GM12878 (cell line): ENCODE measurements around the gene DDX39B. TPM values are rescaled to one million over a fixed set of nuclear protein-coding genes. Genes with fewer than 3 reads are reported as not detected.

Source experiments
- ATF7 ChIP-seq: fragments of 450-650 bp; IDR thresholded peaks from 2 replicates; pipeline ENCODE4 v1.6.1; 2016; ENCODE audit warnings: low read depth, mild to moderate bottlenecking
- CBFB ChIP-seq: IDR thresholded peaks from 2 replicates; pipeline ENCODE4 v1.6.1; 2016; ENCODE audit warnings: antibody characterized with exemption, low read depth
- EED ChIP-seq: sonication (generic); IDR thresholded peaks from 2 replicates; pipeline ENCODE4 v1.6.1; 2016; ENCODE audit warnings: antibody characterized with exemption, low read depth
- ETV6 ChIP-seq, 2 experiments: fragments of 450-650 bp in 1 of 2; IDR thresholded peaks in 1 of 2; conservative IDR thresholded peaks in 1 of 2; 2 replicates each; pipeline ENCODE4 v1.6.1; 2014; ENCODE audit warnings: antibody characterized with exemption in 1 of 2, borderline replicate concordance in 1 of 2, low read depth in 1 of 2, mild to moderate bottlenecking in 1 of 2, moderate library complexity in 1 of 2
- FOS ChIP-seq: IDR thresholded peaks from 3 replicates; pipeline ENCODE4 v1.6.1; 2011; ENCODE audit warnings: borderline replicate concordance; ENCODE audit not compliant: insufficient read length; ENCODE audit errors: extremely low read depth
- IKZF1 ChIP-seq: fragments of 450-650 bp; conservative IDR thresholded peaks from 2 replicates; pipeline ENCODE4 v1.6.1; 2017; ENCODE audit warnings: antibody characterized with exemption, mild to moderate bottlenecking
- IRF4 ChIP-seq: IDR thresholded peaks from 2 replicates; pipeline ENCODE4 v1.6.1; 2011; ENCODE audit warnings: low read depth, low read length
- MTA2 ChIP-seq: fragments of 450-650 bp; IDR thresholded peaks from 2 replicates; pipeline ENCODE4 v1.6.1; 2016; ENCODE audit warnings: low read depth, mild to moderate bottlenecking, moderate library complexity
- NBN ChIP-seq: fragments of 450-650 bp; IDR thresholded peaks from 2 replicates; pipeline ENCODE4 v1.6.1; 2016
- PAX8 ChIP-seq: fragments of 450-650 bp; IDR thresholded peaks from 2 replicates; pipeline ENCODE4 v1.6.1; 2017; ENCODE audit warnings: mild to moderate bottlenecking, moderate library complexity
- SMAD5 ChIP-seq: IDR thresholded peaks from 2 replicates; pipeline ENCODE4 v1.6.1; 2016; ENCODE audit warnings: antibody characterized with exemption, low read depth
- SMARCA5 ChIP-seq: fragments of 450-650 bp; IDR thresholded peaks from 2 replicates; pipeline ENCODE4 v1.6.1; 2017; ENCODE audit warnings: mild to moderate bottlenecking
- polyA plus RNA-seq, 11 experiments: library from polyadenylated mRNA; depleted of rRNA in 4 of 11; unstranded in 6 of 11; stranded (reverse) in 5 of 11; fragments of >200 nt; fragmentation: Nextera tagmentation in 4 of 11; fragmentation: Illumina TruSeq in 1 of 11; extraction: Ambion mirVana in 4 of 11; extraction: Trizol in 1 of 11; gene quantifications; 1 replicate in 1 of 11; 2 replicates in 10 of 11; pipeline versions ENCODE4 v1.2.1 to v1.2.3, GENCODE V29; 2011 to 2016; ENCODE audit warnings: inconsistent platforms in 2 of 11, missing spikeins in 2 of 11, low read depth in 1 of 11
- total RNA-seq, 4 experiments: library from RNA; depleted of rRNA in 3 of 4; stranded (reverse); fragments of >200 nt in 3 of 4; fragmentation: Illumina TruSeq in 1 of 4; extraction: Trizol in 1 of 4; gene quantifications; 2 replicates each; pipeline versions ENCODE4 v1.2.1 to v1.2.3, GENCODE V29; 2013 to 2021
- TF ChIP-seq, protein P1 (sequence below): fragments of 450-650 bp; IDR thresholded peaks from 2 replicates; pipeline ENCODE4 v1.6.1; 2017; ENCODE audit warnings: mild to moderate bottlenecking, moderate library complexity
- TF ChIP-seq, protein P2 (sequence below): fragments of 450-650 bp; formaldehyde crosslinking; IDR thresholded peaks from 2 replicates; pipeline ENCODE4 v1.4.0; 2020; ENCODE audit warnings: mild to moderate bottlenecking, moderate library complexity
- TF ChIP-seq, protein P3 (sequence below): fragments of 450-650 bp; IDR thresholded peaks from 2 replicates; pipeline ENCODE4 v1.6.1; 2016; ENCODE audit warnings: mild to moderate bottlenecking
- TF ChIP-seq, protein P4 (sequence below): fragments of 450-650 bp; IDR thresholded peaks from 2 replicates; pipeline ENCODE4 v1.6.1; 2017; ENCODE audit warnings: mild to moderate bottlenecking, moderate library complexity

DDX39B gene
- total and polyA plus RNA-seq, 10 of the 15 experiments (the other 5 are each of a cell fraction or from before 2014, with no cell fraction given), result 271 to 661 (median 330) TPM

DNA sequence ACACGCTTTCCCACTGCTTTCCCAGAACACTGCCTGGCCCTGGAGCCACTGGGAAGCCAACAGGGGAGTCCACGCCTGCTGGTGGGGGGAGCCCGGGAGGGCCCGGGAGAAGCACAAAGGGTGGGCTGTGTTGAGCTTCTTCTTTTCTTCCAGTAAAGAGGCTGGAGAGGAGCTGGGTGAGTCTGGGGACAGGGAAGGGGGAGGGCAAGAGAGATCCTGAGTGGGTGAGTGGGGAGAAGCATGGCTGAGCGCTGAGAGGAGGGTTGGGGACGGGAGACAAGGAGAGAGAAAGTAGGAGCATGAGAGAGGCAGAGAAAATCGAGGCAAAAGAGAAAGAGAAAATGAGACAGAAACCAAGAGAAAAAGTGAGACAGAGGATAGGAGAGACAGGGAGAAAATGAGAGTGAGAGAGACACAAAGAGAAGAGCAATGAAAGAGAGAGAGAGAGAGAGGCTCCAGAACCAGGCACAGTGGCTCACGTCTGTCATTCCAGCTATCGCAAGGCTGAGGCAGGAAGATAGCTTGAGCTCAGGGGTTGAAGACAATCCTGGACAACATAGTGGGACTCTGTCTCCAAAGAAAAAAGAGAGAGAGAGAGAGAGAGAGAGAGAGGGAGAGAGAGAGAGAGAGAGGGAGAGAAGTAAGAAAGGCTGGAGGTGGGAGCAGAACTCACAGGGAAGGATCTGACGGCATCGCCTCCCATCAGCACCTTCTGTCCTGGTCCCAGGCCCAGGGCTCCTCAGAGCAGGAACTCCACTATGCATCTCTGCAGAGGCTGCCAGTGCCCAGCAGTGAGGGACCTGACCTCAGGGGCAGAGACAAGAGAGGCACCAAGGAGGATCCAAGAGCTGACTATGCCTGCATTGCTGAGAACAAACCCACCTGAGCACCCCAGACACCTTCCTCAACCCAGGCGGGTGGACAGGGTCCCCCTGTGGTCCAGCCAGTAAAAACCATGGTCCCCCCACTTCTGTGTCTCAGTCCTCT lies 46.3 kb upstream of the DDX39B start (continued):
- TF ChIP-seq, protein P1, sequence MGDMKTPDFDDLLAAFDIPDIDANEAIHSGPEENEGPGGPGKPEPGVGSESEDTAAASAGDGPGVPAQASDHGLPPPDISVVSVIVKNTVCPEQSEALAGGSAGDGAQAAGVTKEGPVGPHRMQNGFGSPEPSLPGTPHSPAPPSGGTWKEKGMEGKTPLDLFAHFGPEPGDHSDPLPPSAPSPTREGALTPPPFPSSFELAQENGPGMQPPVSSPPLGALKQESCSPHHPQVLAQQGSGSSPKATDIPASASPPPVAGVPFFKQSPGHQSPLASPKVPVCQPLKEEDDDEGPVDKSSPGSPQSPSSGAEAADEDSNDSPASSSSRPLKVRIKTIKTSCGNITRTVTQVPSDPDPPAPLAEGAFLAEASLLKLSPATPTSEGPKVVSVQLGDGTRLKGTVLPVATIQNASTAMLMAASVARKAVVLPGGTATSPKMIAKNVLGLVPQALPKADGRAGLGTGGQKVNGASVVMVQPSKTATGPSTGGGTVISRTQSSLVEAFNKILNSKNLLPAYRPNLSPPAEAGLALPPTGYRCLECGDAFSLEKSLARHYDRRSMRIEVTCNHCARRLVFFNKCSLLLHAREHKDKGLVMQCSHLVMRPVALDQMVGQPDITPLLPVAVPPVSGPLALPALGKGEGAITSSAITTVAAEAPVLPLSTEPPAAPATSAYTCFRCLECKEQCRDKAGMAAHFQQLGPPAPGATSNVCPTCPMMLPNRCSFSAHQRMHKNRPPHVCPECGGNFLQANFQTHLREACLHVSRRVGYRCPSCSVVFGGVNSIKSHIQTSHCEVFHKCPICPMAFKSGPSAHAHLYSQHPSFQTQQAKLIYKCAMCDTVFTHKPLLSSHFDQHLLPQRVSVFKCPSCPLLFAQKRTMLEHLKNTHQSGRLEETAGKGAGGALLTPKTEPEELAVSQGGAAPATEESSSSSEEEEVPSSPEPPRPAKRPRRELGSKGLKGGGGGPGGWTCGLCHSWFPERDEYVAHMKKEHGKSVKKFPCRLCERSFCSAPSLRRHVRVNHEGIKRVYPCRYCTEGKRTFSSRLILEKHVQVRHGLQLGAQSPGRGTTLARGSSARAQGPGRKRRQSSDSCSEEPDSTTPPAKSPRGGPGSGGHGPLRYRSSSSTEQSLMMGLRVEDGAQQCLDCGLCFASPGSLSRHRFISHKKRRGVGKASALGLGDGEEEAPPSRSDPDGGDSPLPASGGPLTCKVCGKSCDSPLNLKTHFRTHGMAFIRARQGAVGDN, result no peak
- TF ChIP-seq NBN (peak; percentile 88), EED (peak; percentile 65), IKZF1 (0 out of 2 replicates have a peak, but pooled peaks have one; percentile 31), ATF7 (peak; percentile 21; the same call in 1 of the 2 replicates), ETV6 (conservative IDR thresholded peaks at IDR 0.05 in 1 of 2, IDR thresholded peaks at IDR 0.05 in 1 of 2; ENCODE audit: borderline replicate concordance in 1 of 2, low read depth in 1 of 2) (no peak), PAX8 (no peak), SMAD5 (no peak), MTA2 (peak; percentile 42), IRF4 (0 out of 2 replicates have a peak, but pooled peaks have one; percentile 17), FOS (no peak), CBFB (no peak), SMARCA5 (no peak)
- TF ChIP-seq, protein P2, sequence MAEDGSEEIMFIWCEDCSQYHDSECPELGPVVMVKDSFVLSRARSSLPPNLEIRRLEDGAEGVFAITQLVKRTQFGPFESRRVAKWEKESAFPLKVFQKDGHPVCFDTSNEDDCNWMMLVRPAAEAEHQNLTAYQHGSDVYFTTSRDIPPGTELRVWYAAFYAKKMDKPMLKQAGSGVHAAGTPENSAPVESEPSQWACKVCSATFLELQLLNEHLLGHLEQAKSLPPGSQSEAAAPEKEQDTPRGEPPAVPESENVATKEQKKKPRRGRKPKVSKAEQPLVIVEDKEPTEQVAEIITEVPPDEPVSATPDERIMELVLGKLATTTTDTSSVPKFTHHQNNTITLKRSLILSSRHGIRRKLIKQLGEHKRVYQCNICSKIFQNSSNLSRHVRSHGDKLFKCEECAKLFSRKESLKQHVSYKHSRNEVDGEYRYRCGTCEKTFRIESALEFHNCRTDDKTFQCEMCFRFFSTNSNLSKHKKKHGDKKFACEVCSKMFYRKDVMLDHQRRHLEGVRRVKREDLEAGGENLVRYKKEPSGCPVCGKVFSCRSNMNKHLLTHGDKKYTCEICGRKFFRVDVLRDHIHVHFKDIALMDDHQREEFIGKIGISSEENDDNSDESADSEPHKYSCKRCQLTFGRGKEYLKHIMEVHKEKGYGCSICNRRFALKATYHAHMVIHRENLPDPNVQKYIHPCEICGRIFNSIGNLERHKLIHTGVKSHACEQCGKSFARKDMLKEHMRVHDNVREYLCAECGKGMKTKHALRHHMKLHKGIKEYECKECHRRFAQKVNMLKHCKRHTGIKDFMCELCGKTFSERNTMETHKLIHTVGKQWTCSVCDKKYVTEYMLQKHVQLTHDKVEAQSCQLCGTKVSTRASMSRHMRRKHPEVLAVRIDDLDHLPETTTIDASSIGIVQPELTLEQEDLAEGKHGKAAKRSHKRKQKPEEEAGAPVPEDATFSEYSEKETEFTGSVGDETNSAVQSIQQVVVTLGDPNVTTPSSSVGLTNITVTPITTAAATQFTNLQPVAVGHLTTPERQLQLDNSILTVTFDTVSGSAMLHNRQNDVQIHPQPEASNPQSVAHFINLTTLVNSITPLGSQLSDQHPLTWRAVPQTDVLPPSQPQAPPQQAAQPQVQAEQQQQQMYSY, result no peak
- TF ChIP-seq, protein P3, sequence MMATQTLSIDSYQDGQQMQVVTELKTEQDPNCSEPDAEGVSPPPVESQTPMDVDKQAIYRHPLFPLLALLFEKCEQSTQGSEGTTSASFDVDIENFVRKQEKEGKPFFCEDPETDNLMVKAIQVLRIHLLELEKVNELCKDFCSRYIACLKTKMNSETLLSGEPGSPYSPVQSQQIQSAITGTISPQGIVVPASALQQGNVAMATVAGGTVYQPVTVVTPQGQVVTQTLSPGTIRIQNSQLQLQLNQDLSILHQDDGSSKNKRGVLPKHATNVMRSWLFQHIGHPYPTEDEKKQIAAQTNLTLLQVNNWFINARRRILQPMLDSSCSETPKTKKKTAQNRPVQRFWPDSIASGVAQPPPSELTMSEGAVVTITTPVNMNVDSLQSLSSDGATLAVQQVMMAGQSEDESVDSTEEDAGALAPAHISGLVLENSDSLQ, result peak; percentile 31
- TF ChIP-seq, protein P4, sequence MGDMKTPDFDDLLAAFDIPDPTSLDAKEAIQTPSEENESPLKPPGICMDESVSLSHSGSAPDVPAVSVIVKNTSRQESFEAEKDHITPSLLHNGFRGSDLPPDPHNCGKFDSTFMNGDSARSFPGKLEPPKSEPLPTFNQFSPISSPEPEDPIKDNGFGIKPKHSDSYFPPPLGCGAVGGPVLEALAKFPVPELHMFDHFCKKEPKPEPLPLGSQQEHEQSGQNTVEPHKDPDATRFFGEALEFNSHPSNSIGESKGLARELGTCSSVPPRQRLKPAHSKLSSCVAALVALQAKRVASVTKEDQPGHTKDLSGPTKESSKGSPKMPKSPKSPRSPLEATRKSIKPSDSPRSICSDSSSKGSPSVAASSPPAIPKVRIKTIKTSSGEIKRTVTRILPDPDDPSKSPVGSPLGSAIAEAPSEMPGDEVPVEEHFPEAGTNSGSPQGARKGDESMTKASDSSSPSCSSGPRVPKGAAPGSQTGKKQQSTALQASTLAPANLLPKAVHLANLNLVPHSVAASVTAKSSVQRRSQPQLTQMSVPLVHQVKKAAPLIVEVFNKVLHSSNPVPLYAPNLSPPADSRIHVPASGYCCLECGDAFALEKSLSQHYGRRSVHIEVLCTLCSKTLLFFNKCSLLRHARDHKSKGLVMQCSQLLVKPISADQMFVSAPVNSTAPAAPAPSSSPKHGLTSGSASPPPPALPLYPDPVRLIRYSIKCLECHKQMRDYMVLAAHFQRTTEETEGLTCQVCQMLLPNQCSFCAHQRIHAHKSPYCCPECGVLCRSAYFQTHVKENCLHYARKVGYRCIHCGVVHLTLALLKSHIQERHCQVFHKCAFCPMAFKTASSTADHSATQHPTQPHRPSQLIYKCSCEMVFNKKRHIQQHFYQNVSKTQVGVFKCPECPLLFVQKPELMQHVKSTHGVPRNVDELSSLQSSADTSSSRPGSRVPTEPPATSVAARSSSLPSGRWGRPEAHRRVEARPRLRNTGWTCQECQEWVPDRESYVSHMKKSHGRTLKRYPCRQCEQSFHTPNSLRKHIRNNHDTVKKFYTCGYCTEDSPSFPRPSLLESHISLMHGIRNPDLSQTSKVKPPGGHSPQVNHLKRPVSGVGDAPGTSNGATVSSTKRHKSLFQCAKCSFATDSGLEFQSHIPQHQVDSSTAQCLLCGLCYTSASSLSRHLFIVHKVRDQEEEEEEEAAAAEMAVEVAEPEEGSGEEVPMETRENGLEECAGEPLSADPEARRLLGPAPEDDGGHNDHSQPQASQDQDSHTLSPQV, result no peak
